ENCODE results near the gene ASB15. TPM values are rescaled to one million over a fixed set of nuclear protein-coding genes. Genes with fewer than 3 reads are reported as not detected.
A peak's percentile ranks its signal among the peaks of the same experiment; 100 is the strongest.

Gene ASB15
- total and polyA plus RNA-seq, 2 of the 13 experiments (the other 11 are each of a cell fraction or from before 2014, with no cell fraction given), result not detected

GRCh38 chr7:123557398-123558288 is 44.0 kb upstream of the ASB15 start, which contains the start of gene NDUFA5:
Gene NDUFA5 (minus strand): TSS chr7:123557818. CDS start chr7:123557795, 23 bp downstream.
- intact Hi-C loops (cut with micrococcal nuclease; ENCODE audit: unreplicated experiment), result loop anchor here (1.0 to 10.0 kb wide), 2 partner anchors 23 to 187 kb away; partner anchors contain the start of genes IQUB and WASL
- DNase-seq (ENCODE audit: low spot score), result peak; percentile 98
- Histone ChIP-seq H3K4me2 (ENCODE audit: low read depth, low read length) (peak within 1 kb of the TSS; percentile 86), H3K27ac (ENCODE audit: extremely low read length, insufficient read depth, low read length) (peak within 1 kb of the TSS; percentile 89), H3K4me3 (replicated peaks in 1 of 3; ENCODE audit: insufficient read depth in 1 of 3, low read depth in 2 of 3, low read length in 3 of 3) (peak within 1 kb of the TSS; percentile 94 to 100 (median 98)), H3K9me3 (ENCODE audit: low read length) (no peaks in the 10 kb centered on the region), H4K20me1 (ENCODE audit: insufficient read depth, low read length) (no peaks in the 10 kb centered on the region), H3K9ac (ENCODE audit: insufficient read depth, low read depth, low read length) (peak within 1 kb of the TSS; percentile 99), H3K79me2 (ENCODE audit: insufficient read depth, low read length) (peaks cover 22% of the 10 kb centered on the region), H3K4me1 (ENCODE audit: insufficient read depth, low read length) (peaks cover 23% of the 10 kb centered on the region), H2AFZ (ENCODE audit: low read length) (peak within 1 kb of the TSS; percentile 98), H3K36me3 (replicated peaks in 1 of 2; ENCODE audit: control insufficient read depth in 1 of 2, insufficient read depth in 2 of 2, low read length in 2 of 2) (peaks cover 1 to 5% of the 10 kb centered on the region in 2 experiments; a peak in 2 of 5 replicates), H3K27me3 (ENCODE audit: control insufficient read depth in 1 of 2, insufficient read depth in 2 of 2, low read length in 2 of 2) (peaks cover 0 to 6% of the 10 kb centered on the region in 2 experiments; a peak in 1 of 5 replicates)
- FAIRE-seq, result peak; percentile 91
- WGBS (ENCODE audit: low lambda C conversion rate), result 2% methylated on average over 21 of the region's 40 CpGs
- ChIA-PET POLR2A (interaction anchor here (0.8 to 1.6 kb wide), 5 partner anchors 8 to 191 kb away, joined by 3 to 11 read pairs (median 4); partner anchors contain the start of genes IQUB and WASL), CTCF (ENCODE audit: low intra/inter-chr PET ratio, low total read pairs) (no interaction called here)
- no TSS peak for BruUV-seq (replicated peaks)
- in situ Hi-C loops (cut with HindIII; ENCODE audit: extremely low pct_ligation_motif_present, low pct_unique_long_range_greater_than_20kb), result no loop called here
- ATAC-seq, result peak; percentile 98
- TF ChIP-seq GABPB1 (CRISPR knock-in tag; IDR thresholded peaks at IDR 0.05) (peak; percentile 57; the same call in 1 of the 2 replicates), JDP2 (CRISPR knock-in tag; IDR thresholded peaks at IDR 0.05; ENCODE audit: borderline replicate concordance) (no peak), TBX2 (CRISPR knock-in tag; IDR thresholded peaks at IDR 0.05; ENCODE audit: borderline replicate concordance) (peak; percentile 17; the same call in 1 of the 2 replicates), ARNT (IDR thresholded peaks at IDR 0.05) (no peak), LBX2 (CRISPR knock-in tag; IDR thresholded peaks at IDR 0.05; ENCODE audit: borderline replicate concordance) (no peak), KAT8 (CRISPR knock-in tag; IDR thresholded peaks at IDR 0.05) (peak; percentile 87), ZNF562 (CRISPR knock-in tag; IDR thresholded peaks at IDR 0.05; ENCODE audit: borderline replicate concordance) (no peak), MED13 (CRISPR knock-in tag; IDR thresholded peaks at IDR 0.05) (no peak), ZNF580 (CRISPR knock-in tag; IDR thresholded peaks at IDR 0.05; ENCODE audit: borderline replicate concordance, low read depth) (peak; percentile 74), ZMYM2 (CRISPR knock-in tag; IDR thresholded peaks at IDR 0.05) (no peak)
- TF ChIP-seq, protein P1, sequence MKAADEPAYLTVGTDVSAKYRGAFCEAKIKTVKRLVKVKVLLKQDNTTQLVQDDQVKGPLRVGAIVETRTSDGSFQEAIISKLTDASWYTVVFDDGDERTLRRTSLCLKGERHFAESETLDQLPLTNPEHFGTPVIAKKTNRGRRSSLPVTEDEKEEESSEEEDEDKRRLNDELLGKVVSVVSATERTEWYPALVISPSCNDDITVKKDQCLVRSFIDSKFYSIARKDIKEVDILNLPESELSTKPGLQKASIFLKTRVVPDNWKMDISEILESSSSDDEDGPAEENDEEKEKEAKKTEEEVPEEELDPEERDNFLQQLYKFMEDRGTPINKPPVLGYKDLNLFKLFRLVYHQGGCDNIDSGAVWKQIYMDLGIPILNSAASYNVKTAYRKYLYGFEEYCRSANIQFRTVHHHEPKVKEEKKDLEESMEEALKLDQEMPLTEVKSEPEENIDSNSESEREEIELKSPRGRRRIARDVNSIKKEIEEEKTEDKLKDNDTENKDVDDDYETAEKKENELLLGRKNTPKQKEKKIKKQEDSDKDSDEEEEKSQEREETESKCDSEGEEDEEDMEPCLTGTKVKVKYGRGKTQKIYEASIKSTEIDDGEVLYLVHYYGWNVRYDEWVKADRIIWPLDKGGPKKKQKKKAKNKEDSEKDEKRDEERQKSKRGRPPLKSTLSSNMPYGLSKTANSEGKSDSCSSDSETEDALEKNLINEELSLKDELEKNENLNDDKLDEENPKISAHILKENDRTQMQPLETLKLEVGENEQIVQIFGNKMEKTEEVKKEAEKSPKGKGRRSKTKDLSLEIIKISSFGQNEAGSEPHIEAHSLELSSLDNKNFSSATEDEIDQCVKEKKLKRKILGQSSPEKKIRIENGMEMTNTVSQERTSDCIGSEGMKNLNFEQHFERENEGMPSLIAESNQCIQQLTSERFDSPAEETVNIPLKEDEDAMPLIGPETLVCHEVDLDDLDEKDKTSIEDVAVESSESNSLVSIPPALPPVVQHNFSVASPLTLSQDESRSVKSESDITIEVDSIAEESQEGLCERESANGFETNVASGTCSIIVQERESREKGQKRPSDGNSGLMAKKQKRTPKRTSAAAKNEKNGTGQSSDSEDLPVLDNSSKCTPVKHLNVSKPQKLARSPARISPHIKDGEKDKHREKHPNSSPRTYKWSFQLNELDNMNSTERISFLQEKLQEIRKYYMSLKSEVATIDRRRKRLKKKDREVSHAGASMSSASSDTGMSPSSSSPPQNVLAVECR (CRISPR knock-in tag; IDR thresholded peaks at IDR 0.05; ENCODE audit: borderline replicate concordance), result peak; percentile 93
- TF ChIP-seq, protein P2, sequence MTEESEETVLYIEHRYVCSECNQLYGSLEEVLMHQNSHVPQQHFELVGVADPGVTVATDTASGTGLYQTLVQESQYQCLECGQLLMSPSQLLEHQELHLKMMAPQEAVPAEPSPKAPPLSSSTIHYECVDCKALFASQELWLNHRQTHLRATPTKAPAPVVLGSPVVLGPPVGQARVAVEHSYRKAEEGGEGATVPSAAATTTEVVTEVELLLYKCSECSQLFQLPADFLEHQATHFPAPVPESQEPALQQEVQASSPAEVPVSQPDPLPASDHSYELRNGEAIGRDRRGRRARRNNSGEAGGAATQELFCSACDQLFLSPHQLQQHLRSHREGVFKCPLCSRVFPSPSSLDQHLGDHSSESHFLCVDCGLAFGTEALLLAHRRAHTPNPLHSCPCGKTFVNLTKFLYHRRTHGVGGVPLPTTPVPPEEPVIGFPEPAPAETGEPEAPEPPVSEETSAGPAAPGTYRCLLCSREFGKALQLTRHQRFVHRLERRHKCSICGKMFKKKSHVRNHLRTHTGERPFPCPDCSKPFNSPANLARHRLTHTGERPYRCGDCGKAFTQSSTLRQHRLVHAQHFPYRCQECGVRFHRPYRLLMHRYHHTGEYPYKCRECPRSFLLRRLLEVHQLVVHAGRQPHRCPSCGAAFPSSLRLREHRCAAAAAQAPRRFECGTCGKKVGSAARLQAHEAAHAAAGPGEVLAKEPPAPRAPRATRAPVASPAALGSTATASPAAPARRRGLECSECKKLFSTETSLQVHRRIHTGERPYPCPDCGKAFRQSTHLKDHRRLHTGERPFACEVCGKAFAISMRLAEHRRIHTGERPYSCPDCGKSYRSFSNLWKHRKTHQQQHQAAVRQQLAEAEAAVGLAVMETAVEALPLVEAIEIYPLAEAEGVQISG (CRISPR knock-in tag; IDR thresholded peaks at IDR 0.05), result peak; percentile 81
- TF ChIP-seq, protein P3, sequence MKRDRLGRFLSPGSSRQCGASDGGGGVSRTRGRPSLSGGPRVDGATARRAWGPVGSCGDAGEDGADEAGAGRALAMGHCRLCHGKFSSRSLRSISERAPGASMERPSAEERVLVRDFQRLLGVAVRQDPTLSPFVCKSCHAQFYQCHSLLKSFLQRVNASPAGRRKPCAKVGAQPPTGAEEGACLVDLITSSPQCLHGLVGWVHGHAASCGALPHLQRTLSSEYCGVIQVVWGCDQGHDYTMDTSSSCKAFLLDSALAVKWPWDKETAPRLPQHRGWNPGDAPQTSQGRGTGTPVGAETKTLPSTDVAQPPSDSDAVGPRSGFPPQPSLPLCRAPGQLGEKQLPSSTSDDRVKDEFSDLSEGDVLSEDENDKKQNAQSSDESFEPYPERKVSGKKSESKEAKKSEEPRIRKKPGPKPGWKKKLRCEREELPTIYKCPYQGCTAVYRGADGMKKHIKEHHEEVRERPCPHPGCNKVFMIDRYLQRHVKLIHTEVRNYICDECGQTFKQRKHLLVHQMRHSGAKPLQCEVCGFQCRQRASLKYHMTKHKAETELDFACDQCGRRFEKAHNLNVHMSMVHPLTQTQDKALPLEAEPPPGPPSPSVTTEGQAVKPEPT (CRISPR knock-in tag; IDR thresholded peaks at IDR 0.05; ENCODE audit: low read depth), result no peak
